HEK293 (cell line): ENCODE data around the gene PPIP5K2.

ENCODE experiments used
- CTCF ChIP-seq: fragments of 450-650 bp; formaldehyde crosslinking; IDR thresholded peaks from 2 replicates; pipeline ENCODE4 v1.5.1; 2016; ENCODE audit warnings: missing biosample characterization, missing genetic modification characterization
- ZNF211 ChIP-seq: fragments of 450-650 bp; formaldehyde crosslinking; IDR thresholded peaks from 2 replicates; pipeline ENCODE4 v1.5.1; 2016; ENCODE audit warnings: low read depth, missing biosample characterization, missing genetic modification characterization
- ZNF221 ChIP-seq: fragments of 450-650 bp; formaldehyde crosslinking; IDR thresholded peaks from 2 replicates; pipeline ENCODE4 v1.5.1; 2017; ENCODE audit warnings: missing biosample characterization, missing genetic modification characterization, borderline replicate concordance
- ZNF239 ChIP-seq: fragments of 450-650 bp; formaldehyde crosslinking; IDR thresholded peaks from 2 replicates; pipeline ENCODE4 v1.5.1; 2016; ENCODE audit warnings: missing biosample characterization, missing genetic modification characterization
- ZNF747 ChIP-seq: fragments of 450-650 bp; formaldehyde crosslinking; IDR thresholded peaks from 2 replicates; pipeline ENCODE4 v1.5.1; 2016; ENCODE audit warnings: missing biosample characterization, missing genetic modification characterization
- TF ChIP-seq, protein P1 (sequence below): fragments of 450-650 bp; formaldehyde crosslinking; conservative IDR thresholded peaks from 2 replicates; pipeline ENCODE4 v1.5.1; 2016; ENCODE audit warnings: low read depth, missing biosample characterization, missing genetic modification characterization

- TF ChIP-seq ZNF211 (tag by site-specific recombination) (no peak), CTCF (no peak), ZNF221 (tag by site-specific recombination) (no peak), ZNF239 (tag by site-specific recombination) (no peak), ZNF747 (no peak)
- TF ChIP-seq, protein P1, sequence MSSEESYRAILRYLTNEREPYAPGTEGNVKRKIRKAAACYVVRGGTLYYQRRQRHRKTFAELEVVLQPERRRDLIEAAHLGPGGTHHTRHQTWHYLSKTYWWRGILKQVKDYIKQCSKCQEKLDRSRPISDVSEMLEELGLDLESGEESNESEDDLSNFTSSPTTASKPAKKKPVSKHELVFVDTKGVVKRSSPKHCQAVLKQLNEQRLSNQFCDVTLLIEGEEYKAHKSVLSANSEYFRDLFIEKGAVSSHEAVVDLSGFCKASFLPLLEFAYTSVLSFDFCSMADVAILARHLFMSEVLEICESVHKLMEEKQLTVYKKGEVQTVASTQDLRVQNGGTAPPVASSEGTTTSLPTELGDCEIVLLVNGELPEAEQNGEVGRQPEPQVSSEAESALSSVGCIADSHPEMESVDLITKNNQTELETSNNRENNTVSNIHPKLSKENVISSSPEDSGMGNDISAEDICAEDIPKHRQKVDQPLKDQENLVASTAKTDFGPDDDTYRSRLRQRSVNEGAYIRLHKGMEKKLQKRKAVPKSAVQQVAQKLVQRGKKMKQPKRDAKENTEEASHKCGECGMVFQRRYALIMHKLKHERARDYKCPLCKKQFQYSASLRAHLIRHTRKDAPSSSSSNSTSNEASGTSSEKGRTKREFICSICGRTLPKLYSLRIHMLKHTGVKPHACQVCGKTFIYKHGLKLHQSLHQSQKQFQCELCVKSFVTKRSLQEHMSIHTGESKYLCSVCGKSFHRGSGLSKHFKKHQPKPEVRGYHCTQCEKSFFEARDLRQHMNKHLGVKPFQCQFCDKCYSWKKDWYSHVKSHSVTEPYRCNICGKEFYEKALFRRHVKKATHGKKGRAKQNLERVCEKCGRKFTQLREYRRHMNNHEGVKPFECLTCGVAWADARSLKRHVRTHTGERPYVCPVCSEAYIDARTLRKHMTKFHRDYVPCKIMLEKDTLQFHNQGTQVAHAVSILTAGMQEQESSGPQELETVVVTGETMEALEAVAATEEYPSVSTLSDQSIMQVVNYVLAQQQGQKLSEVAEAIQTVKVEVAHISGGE (tag by site-specific recombination) = no peak
Measured at GRCh38 chr5:103109277-103109676, 10.8 kb upstream of the PPIP5K2 start.
